C4-2B (cell line): ENCODE data around the gene FAM200C.

Experiments used
- ZFX ChIP-seq: fragments of 450-650 bp; IDR thresholded peaks from 2 replicates; pipeline ENCODE4 v1.6.1; 2017
- TF ChIP-seq, protein P1 (sequence below): fragments of 450-650 bp; conservative IDR thresholded peaks from 2 replicates; pipeline ENCODE4 v1.5.1; 2017; ENCODE audit warnings: mild to moderate bottlenecking

DNA sequence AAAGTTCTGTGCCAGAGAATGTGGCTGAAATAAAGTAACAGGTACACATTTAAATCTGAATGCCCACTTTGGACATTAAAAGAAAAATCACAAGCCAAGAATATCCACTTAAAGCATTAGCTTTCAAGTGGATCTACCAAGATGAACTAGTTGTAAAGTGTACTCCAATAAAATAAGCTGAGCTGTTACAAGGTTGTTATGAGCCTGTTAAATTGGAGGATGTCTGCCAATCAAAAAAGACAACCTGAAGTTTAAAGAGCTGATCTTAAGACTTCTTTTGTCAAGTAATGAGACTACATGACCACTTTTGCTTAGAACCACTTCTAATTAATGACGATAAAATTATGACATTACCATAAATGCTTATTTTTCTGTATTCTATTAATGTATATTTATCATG is 2.4 kb downstream of the FAM200C start:
- TF ChIP-seq, protein P1, sequence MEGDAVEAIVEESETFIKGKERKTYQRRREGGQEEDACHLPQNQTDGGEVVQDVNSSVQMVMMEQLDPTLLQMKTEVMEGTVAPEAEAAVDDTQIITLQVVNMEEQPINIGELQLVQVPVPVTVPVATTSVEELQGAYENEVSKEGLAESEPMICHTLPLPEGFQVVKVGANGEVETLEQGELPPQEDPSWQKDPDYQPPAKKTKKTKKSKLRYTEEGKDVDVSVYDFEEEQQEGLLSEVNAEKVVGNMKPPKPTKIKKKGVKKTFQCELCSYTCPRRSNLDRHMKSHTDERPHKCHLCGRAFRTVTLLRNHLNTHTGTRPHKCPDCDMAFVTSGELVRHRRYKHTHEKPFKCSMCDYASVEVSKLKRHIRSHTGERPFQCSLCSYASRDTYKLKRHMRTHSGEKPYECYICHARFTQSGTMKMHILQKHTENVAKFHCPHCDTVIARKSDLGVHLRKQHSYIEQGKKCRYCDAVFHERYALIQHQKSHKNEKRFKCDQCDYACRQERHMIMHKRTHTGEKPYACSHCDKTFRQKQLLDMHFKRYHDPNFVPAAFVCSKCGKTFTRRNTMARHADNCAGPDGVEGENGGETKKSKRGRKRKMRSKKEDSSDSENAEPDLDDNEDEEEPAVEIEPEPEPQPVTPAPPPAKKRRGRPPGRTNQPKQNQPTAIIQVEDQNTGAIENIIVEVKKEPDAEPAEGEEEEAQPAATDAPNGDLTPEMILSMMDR, result no peak
- no peak for TF ChIP-seq ZFX
